Ectodermal cell (in vitro differentiated cells): ENCODE data around the gene LFNG.

Experiments
- H3K27ac ChIP-seq: 2 replicates; pipeline ENCODE4 v1.7.0; 2013; ENCODE audit warnings: mild to moderate bottlenecking, low read depth, low read length; ENCODE audit not compliant: insufficient read depth, poor library complexity, severe bottlenecking
- H3K27me3 ChIP-seq: 2 replicates; pipeline ENCODE4 v1.7.0; 2013; ENCODE audit warnings: mild to moderate bottlenecking, low read length; ENCODE audit not compliant: insufficient read depth, control insufficient read depth, poor library complexity, severe bottlenecking
- H3K36me3 ChIP-seq: one replicate; pipeline ENCODE4 v1.7.0; 2013; ENCODE audit warnings: low read length; ENCODE audit not compliant: control insufficient read depth, insufficient read depth
- H3K4me1 ChIP-seq: one replicate; pipeline ENCODE4 v1.7.0; 2013; ENCODE audit warnings: low read length; ENCODE audit not compliant: control insufficient read depth, insufficient read depth
- H3K4me3 ChIP-seq: 2 replicates; pipeline ENCODE4 v1.7.0; 2013; ENCODE audit warnings: low read depth, low read length, control low read depth; ENCODE audit not compliant: insufficient read depth
- H3K9me3 ChIP-seq: 2 replicates; pipeline ENCODE4 v1.7.0; 2013; ENCODE audit warnings: mild to moderate bottlenecking, low read length, moderate library complexity; ENCODE audit not compliant: control insufficient read depth
- WGBS, 2 experiments: methylation state at CpG; one replicate each; pipeline ENCODE4 v1.1.7; 2013; ENCODE audit warnings: missing lambda C conversion rate in 2 of 2; 5-methylcytosine and 5-hydroxymethylcytosine counted together

The LFNG gene

DNA sequence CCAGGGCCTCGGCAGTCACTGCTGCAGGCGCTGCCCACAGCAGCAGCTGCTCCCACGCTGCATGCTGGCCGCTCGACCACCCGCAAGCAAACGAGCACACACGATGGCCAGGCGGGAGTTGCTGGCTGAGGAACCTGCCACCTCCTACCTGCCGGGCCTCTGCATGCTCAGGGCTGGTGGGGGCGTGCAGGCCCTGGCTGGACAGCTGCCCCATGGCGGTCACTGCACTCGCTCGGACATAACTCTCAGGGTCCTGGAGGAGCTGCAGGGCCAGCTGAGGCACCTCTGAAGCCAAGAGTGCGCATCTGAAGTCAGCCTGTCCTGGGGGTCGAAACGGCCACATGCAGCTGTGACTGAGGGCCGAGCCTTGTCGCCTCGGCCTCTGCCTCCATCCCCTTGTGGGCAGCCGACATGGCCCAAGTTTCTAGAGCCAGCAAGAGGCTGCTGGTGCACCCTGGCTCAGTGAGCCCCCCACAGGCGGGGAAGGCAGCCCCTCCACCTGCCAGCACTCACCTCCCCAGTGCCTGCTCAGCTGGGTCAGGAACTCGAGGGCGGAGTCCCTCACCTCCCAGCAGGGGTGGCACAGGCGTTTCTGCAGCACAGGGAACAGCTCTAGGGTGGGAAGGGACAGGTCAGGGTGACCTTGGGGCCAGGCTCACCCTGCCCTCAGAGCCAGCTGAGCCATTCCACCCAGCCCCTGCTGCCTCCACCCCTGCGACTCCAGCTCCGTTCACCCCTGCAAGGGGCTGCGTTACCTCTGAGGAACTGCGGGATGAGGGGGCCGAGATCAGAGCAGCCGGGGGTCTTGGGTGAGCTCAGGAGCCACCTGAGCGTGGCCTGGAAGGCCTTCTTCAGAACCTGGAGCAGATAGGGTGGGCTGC is 19.7 kb downstream of the LFNG start:
- H3K36me3 ChIP-seq = peaks cover 22% of the 10 kb centered on the region
- no peak overlapping the region for H3K4me3 ChIP-seq
- WGBS, 2 experiments = 95% methylated on average over 32 of the region's 32 CpGs
- no peak overlapping the region for H3K27ac ChIP-seq
- no peaks in the 10 kb centered on the region for H3K4me1 ChIP-seq
- H3K9me3 ChIP-seq = no peaks in the 10 kb centered on the region
- H3K27me3 ChIP-seq = no peaks in the 10 kb centered on the region

DNA sequence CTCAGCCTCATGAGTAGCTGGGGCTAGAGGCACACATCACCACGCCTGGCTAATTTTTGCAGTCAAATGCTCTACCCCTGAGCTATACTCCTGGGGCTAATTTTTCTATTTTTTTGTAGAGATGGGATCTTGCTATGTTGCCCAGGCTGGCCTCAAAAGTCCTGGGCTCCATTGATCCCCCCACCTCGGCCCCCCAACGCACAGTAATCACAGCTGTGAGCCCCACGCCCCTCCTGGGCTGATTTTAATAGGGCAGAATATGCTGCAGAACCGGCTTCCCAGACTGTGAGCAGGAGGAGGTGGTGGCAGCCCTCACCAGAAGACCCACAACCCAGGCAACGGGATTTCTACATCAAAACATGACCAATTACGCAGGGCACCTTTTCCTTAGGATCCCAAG is 20.6 kb downstream of the LFNG start:
- H3K27ac ChIP-seq = no peak overlapping the region
- H3K27me3 ChIP-seq = no peaks in the 10 kb centered on the region
- 93 to 97% methylated on average over 7 of the region's 7 CpGs for WGBS, 2 experiments
- H3K36me3 ChIP-seq = peaks cover 30% of the 10 kb centered on the region
- no peaks in the 10 kb centered on the region for H3K4me1 ChIP-seq
- H3K9me3 ChIP-seq = no peaks in the 10 kb centered on the region
- H3K4me3 ChIP-seq = no peak overlapping the region

DNA sequence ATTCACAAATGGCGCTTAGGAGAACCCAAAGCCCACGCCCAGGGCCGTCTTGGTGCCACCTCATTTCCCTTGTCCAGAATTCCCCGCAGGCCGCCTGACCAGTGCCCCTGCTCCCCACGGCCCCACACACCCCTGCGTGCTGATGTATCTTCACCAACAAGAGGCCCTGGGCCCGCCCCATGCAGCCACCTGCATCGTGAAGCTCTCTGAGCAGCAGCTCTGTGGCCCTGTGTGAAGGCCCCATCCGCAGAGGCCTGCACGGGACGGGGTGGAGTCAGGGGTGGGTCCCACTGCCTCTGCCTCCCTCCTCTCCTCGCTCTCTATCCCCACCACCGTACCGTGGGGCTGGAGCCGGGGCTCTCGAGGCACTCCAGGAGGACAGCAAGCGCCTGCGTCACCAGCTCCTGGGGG is 21.1 kb downstream of the LFNG start:
- Histone ChIP-seq H3K36me3 (peaks cover 30% of the 10 kb centered on the region), H3K27ac (no peak overlapping the region), H3K4me3 (no peak overlapping the region), H3K27me3 (no peaks in the 10 kb centered on the region), H3K4me1 (no peaks in the 10 kb centered on the region), H3K9me3 (no peaks in the 10 kb centered on the region)
- WGBS, 2 experiments = 94% methylated on average over 19 of the region's 19 CpGs

DNA sequence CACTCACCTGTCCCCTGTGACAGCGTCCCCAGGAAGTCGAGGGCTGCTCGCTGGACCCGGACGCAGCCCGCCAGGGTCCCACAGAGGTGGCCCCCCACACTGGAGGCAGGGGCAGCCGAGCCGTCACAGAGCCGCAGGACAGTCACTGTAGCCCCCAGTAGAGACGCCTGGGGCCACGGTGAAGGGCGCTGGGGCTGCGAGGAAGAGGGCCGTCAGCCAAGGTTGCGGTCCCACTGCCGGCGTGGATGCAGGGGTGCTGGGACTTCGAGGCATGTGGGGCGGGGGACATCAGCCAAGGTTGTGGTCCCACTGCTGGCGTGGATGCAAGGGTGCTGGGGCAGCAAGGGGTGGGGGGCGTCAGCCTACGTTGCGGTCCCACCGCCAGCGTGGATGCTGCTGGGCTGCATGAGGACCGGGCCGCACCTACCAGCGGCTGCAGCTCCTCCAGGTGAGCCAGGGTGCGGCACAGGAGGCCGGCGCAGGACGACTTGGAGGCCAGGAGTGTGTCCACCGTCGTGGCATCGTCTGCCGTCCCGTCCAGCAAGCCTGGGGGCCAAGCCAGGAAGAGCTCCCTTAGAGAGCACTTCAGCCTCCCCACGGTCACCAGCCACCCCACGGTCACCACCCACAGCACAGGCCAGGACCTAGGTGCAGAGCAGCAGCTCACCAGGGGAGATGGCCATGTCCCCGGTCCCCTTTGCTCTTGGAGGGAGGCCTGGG is 21.9 kb downstream of the LFNG start:
- 95 to 97% methylated on average over 40 of the region's 40 CpGs for WGBS, 2 experiments
- Histone ChIP-seq H3K36me3 (peaks cover 30% of the 10 kb centered on the region), H3K27ac (no peak overlapping the region), H3K27me3 (no peaks in the 10 kb centered on the region), H3K4me1 (no peaks in the 10 kb centered on the region), H3K4me3 (no peak overlapping the region), H3K9me3 (no peaks in the 10 kb centered on the region)

DNA sequence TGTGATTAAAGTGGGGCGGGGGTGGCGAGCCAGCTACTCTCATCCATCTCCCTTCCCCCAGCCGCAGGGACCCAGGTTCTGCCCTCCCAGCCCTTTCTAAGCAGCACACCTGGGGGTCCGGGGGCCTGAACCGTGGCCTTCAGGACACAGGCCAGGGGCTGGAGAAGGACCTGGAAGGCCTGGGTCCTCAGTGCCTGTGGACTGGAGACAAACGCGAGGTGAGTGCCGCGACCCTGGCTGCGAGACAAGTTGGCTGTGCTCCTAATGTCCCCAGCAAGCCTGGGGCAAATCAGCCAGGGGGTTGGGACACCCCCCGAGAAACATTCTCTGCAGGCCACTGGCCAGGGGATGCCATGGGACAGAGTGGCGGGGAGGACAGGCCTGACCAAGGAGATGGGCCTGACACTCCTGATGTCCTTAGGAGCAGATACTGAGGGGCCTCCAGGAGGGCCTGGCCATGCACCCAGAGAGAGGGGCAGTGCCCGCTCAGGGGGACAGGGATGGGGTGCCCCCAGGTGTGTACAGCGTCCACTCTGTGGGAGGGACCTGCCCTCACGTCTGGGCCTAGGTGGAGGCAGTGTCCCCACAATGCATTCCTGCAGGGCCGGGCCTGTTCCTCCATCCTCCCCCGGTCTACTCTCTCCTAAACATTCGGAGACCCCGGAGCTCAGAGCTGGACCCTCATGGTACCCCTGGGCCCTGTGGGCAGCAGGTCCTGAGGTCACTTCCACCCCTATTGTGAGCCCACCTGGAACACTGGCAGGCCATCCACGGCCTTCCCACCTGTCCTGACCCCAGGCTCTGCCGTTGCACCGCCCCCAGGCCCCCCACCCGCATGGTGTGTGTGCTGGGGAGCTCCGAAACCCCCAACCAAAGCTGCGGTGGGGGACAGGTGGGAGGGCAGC is 22.7 kb downstream of the LFNG start:
- peaks cover 30% of the 10 kb centered on the region for H3K36me3 ChIP-seq
- H3K4me3 ChIP-seq = no peak overlapping the region
- no peak overlapping the region for H3K27ac ChIP-seq
- H3K4me1 ChIP-seq = no peaks in the 10 kb centered on the region
- H3K9me3 ChIP-seq = no peaks in the 10 kb centered on the region
- WGBS, 2 experiments = 94 to 95% methylated on average over 25 of the region's 25 CpGs
- H3K27me3 ChIP-seq = no peaks in the 10 kb centered on the region

DNA sequence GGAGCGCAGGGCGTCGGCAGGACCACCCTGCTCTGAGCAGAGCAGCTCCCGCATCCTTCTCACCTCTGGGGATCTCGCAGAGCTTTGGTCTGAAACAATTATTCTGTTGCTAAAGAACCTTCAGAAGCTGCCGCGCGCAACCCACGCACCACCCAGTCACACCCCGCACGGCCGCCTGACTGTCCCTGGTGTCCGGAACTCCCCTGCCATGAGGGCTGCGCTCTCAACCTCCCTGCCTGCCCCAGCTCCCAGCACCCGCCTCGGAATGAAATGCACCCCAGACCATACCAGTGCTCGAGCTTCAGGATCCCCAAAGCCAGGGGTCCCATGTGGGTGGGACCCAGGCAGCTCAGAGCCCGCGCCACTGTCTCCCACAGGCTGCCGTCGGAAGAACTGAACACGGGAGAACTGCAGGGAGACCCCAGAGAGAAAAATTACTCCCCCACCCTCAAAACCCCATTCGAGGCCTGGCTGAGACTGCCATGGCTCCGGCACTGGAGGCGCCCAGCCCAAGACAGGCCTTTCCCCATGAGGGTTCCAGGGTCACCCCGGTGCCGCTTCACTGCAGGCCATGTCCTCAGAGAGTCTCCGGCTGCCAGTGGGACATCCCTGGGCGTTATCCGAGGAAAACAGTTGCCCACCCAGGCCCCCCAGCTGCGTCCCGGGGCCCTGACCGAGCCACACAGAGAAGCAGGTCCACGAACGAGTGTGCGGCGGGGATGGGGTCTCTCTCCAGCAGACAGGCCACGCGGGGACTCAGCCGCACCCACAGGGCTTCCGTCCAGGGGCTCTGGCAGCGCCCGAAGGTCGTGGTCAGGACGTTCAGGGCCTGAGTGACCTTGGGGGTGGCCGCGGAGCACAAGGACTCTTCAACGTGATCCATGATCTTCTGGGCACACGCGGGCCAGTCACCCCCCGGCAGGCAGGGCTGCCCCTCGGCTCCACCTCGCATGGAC is 23.6 kb downstream of the LFNG start:
- Histone ChIP-seq H3K27ac (no peak overlapping the region), H3K4me3 (no peak overlapping the region), H3K4me1 (no peaks in the 10 kb centered on the region), H3K27me3 (no peaks in the 10 kb centered on the region), H3K36me3 (peaks cover 25% of the 10 kb centered on the region), H3K9me3 (no peaks in the 10 kb centered on the region)
- WGBS, 2 experiments = 95% methylated on average over 53 of the region's 53 CpGs

DNA sequence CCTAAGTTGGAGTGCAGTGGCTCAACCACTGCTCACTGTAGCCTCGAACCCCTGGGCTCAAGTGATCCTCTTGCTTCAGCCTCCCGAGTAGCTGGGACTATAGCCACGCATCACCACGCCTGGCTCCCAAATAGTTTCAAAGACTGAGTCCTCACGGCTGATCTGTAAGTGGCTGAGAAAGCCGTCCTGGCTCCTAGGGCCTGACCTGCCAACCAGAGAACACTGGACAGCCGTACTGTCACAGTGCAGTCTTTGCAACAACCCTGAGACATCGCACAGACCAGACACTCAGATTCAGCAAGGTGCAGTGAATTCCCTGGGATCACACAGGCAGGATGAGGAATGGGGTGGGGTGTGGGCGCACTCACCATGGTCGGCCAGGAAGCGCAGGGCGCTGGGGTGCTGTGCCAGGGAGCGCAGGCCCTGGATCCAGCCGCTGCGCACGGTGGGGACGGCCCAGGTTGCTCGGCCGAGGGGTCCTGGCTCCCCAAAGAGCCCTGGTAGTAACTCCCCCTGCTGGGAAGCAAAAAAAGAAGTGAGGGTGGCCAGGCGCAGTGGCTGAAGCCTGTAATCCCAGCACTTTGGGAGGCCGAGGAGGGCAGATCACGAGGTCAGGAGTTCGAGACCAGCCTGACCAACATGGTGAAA is 25.1 kb downstream of the LFNG start:
- Histone ChIP-seq H3K9me3 (no peaks in the 10 kb centered on the region), H3K4me3 (no peak overlapping the region), H3K27ac (no peak overlapping the region), H3K36me3 (peaks cover 17% of the 10 kb centered on the region), H3K27me3 (no peaks in the 10 kb centered on the region), H3K4me1 (no peaks in the 10 kb centered on the region)
- WGBS, 2 experiments = 96 to 97% methylated on average over 23 of the region's 23 CpGs

GRCh38 chr7:2545746-2546425 is 26.3 kb downstream of the LFNG start:
- Histone ChIP-seq H3K27ac (no peak overlapping the region), H3K4me1 (no peaks in the 10 kb centered on the region), H3K36me3 (peaks cover 14% of the 10 kb centered on the region), H3K4me3 (no peak overlapping the region), H3K9me3 (no peaks in the 10 kb centered on the region), H3K27me3 (no peaks in the 10 kb centered on the region)
- WGBS, 2 experiments = 96% methylated on average over 20 of the region's 20 CpGs
